Mesangial cell (primary cell): ENCODE measurements around the gene RFX6. TPM values are rescaled to one million over a fixed set of nuclear protein-coding genes. Genes with fewer than 3 reads are reported as not detected.

Source experiments
- total RNA-seq: library from RNA; depleted of rRNA; stranded (reverse); fragments of >200 nt; gene quantifications from 2 replicates; pipeline ENCODE4 v1.2.3, GENCODE V29; 2015

RFX6 gene, protein sequence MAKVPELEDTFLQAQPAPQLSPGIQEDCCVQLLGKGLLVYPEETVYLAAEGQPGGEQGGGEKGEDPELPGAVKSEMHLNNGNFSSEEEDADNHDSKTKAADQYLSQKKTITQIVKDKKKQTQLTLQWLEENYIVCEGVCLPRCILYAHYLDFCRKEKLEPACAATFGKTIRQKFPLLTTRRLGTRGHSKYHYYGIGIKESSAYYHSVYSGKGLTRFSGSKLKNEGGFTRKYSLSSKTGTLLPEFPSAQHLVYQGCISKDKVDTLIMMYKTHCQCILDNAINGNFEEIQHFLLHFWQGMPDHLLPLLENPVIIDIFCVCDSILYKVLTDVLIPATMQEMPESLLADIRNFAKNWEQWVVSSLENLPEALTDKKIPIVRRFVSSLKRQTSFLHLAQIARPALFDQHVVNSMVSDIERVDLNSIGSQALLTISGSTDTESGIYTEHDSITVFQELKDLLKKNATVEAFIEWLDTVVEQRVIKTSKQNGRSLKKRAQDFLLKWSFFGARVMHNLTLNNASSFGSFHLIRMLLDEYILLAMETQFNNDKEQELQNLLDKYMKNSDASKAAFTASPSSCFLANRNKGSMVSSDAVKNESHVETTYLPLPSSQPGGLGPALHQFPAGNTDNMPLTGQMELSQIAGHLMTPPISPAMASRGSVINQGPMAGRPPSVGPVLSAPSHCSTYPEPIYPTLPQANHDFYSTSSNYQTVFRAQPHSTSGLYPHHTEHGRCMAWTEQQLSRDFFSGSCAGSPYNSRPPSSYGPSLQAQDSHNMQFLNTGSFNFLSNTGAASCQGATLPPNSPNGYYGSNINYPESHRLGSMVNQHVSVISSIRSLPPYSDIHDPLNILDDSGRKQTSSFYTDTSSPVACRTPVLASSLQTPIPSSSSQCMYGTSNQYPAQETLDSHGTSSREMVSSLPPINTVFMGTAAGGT
- total RNA-seq = not detected in 2 replicates

DNA sequence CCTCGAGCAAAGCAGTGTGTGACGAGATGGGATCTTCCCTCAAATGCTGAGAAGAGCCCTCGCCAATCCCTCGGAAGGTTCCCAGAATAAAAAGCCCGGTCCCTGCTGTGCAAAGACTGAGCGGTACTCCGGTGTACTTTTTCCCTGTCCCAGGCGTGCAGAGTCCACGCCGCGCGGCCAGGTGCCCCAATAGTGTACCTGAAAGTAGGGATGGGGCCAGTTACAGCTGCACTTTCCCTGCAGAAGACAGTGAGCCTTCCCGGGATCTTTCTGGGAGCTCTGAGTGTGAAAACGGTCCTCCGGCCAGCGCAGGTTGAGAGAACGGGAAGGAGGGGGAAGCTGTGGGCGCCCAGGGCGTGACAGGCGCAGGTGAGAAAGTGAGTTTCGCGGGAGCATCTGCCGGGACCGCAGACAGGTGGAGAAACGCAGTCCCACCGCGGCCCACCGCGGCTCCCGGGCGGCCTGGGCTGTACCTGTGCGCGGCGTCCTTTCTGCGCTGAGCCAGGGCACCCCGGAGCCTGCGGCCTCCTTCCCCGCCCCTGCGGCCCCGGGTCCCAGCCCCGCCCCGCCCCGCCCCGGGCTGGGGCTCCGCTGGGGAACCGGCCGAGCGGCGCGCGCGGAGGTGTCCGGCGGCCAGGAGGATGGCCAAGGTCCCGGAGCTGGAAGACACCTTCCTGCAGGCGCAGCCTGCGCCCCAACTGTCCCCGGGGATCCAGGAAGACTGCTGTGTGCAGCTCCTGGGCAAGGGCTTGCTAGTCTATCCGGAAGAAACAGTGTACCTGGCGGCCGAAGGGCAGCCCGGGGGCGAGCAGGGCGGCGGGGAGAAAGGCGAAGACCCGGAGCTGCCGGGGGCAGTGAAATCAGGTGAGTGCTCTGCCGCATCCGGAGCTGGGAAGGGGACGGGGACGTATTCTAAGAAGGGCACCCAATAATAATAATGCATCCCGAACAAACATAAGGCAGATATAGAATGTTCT is at the start of gene RFX6:
TSS of gene RFX6 (plus strand) at position 608 of the 977 bp plus-strand sequence. CDS start at position 642, 34 bp downstream.

DNA sequence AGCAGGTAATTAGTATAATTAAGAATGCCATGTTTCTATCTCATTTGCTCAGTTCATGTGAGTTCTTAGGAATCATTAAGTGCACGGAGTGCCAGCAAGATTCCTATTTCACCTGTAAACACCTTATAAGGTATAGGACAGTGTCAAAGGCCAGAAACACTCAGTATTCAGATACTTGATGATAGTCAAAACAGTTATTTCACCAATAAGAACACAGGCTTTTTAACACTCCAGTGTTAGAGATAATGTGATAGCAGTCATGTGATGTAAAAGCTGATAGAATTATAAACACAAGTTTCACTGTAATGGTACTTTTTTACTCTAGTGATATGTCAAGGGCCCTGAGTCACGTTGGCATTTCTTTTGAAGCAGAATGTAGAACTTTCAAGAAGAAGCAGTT is 48.1 kb upstream of the RFX6 start, which contains the start of gene GPRC6A:
TSS of gene GPRC6A (minus strand) at position 101 of the 400 bp plus-strand sequence. CDS start at position 31, 70 bp downstream.

Other genes starting within 250 kb of the RFX6 start
- 4.6 and 5.5 TPM in 2 replicates for gene ZUP1, start 208.5 kb upstream of the RFX6 start, total RNA-seq
- gene KPNA5, start 196.0 kb upstream of the RFX6 start, total RNA-seq = 4.2 and 4.4 TPM in 2 replicates
- not detected in 2 replicates for gene FAM162B, start 111.5 kb upstream of the RFX6 start, total RNA-seq
- not detected in 2 replicates for gene GPRC6A, start 48.2 kb upstream of the RFX6 start, total RNA-seq